Measurements from ENCODE around the gene RAB11FIP3. TPM values are rescaled to one million over a fixed set of nuclear protein-coding genes. Genes with fewer than 3 reads are reported as not detected.
A peak's percentile ranks its signal among the peaks of the same experiment; 100 is the strongest.

The RAB11FIP3 gene
- total and polyA plus RNA-seq, 9 donors = 18.0 to 58.1 (median 38.1) TPM

DNA sequence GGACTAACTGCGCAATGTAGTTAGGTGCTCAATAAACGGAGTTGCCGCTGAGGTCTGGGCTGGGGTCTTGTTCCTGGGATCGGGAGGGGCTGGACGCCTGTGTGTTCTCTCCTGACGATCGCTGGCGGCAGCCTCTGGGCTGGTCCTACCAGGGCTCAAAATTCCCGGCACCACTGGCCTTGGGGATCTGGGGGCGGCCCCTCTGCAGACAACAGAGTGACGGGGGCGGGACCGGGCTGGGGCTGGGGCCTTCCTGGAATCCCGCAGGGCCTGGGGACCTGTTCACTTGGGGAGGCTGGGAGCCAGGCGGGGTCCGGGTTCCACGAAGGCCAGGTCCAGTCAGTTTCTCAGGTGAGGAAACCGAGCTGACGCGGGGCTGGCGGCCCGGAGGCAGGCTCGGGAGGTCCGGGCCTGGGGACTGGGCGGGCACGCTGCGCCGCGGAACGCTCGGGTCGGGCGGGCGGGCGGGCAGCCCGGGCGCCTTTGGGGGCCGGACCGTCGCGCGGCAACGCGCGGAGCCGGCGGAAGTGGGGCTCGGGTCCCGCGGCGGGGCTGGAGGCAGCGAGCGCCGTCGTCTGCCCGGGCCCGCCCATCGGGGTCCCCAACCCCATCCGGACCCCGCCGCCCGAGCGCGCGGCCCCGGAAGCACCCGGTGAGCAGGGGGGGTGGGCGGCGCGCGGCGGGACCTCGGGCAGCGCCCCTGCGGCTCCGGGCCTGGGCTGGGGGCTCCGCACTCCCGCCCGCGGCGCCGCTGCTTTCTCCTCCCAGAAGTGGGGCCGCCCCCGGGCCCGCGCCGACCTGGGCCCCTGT lies 144.2 kb downstream of the RAB11FIP3 start, which contains the start of gene PIGQ:
PIGQ (plus strand) TSS at position 524 of the 810 bp plus-strand sequence. CDS start 4,107 bp downstream, outside the sequence.
- H3K9me3 ChIP-seq = no peaks in the 10 kb centered on the region
- peak; percentile 80 to 87 (median 83) for DNase-seq
- peak within 1 kb of the TSS; percentile 62 to 89 for H3K27ac ChIP-seq
- H3K4me1 ChIP-seq (ENCODE audit: insufficient read depth) = peaks cover 42% of the 10 kb centered on the region
- intact Hi-C loops (cut with DNase I) = loop anchor here in 1 of 4 donors (5.0 kb wide), 1 partner anchor 98 kb away; the partner anchor contains the start of gene RHOT2
- H3K4me3 ChIP-seq = peak within 1 kb of the TSS; percentile 61
- H3K27me3 ChIP-seq = no peaks in the 10 kb centered on the region
- TF ChIP-seq, protein P1, sequence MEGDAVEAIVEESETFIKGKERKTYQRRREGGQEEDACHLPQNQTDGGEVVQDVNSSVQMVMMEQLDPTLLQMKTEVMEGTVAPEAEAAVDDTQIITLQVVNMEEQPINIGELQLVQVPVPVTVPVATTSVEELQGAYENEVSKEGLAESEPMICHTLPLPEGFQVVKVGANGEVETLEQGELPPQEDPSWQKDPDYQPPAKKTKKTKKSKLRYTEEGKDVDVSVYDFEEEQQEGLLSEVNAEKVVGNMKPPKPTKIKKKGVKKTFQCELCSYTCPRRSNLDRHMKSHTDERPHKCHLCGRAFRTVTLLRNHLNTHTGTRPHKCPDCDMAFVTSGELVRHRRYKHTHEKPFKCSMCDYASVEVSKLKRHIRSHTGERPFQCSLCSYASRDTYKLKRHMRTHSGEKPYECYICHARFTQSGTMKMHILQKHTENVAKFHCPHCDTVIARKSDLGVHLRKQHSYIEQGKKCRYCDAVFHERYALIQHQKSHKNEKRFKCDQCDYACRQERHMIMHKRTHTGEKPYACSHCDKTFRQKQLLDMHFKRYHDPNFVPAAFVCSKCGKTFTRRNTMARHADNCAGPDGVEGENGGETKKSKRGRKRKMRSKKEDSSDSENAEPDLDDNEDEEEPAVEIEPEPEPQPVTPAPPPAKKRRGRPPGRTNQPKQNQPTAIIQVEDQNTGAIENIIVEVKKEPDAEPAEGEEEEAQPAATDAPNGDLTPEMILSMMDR (IDR thresholded peaks at IDR 0.05) = no peak
- TF ChIP-seq POLR2A (IDR thresholded peaks at IDR 0.05) = no peak
- no peak for TF ChIP-seq EP300 (IDR thresholded peaks at IDR 0.05)
- H3K36me3 ChIP-seq = no peaks in the 10 kb centered on the region
- WGBS, 3 donors = 1% methylated on average over 36 to 87 of the region's 87 CpGs

Small RNA genes within 50 kb of the gene (microRNA-seq; reads per million reads assigned to microRNA genes)
- gene MIR3176 = 0 to 0.36 (median 0.32) reads per million in 3 donors
- gene MIR5587 = 0 reads per million in 3 donors

Small RNA genes within 50 kb of the gene (small RNA-seq; reads per million reads assigned to genes)
- gene MIR3176 = not detected
- gene MIR5587 = not detected
- gene RF00019 = not detected
- gene Z98883.1 = not detected

Other genes starting within 250 kb of the RAB11FIP3 start
- 100 to 1,000 TPM in 2 of 7 donors, 10 to 100 TPM in 4, 1 to 10 TPM in 1; 7.4 to 206 (median 81.2) TPM for gene HBA1, start 249.0 kb upstream of the RAB11FIP3 start, total RNA-seq
- gene HBA1, start 249.0 kb upstream of the RAB11FIP3 start, polyA plus RNA-seq = 1 to 10 TPM in 1 of 2 donors, under 1 TPM in 1; 0.50 to 9.6 TPM
- gene HBQ1, start 245.2 kb upstream of the RAB11FIP3 start, total RNA-seq = not detected
- gene HBQ1, start 245.2 kb upstream of the RAB11FIP3 start, polyA plus RNA-seq = under 1 TPM in 1 of 2 donors, not detected in 1; 0.29 TPM
- 100 to 1,000 TPM in 1 of 7 donors, 10 to 100 TPM in 6; 60.7 to 112 (median 74.2) TPM for gene LUC7L, start 196.2 kb upstream of the RAB11FIP3 start, total RNA-seq
- 10 to 100 TPM; 56.6 to 68.5 TPM for gene LUC7L, start 196.2 kb upstream of the RAB11FIP3 start, polyA plus RNA-seq
- gene FAM234A, start 190.8 kb upstream of the RAB11FIP3 start, total RNA-seq = 10 to 100 TPM; 20.4 to 61.9 (median 49.2) TPM
- 10 to 100 TPM; 37.9 to 51.7 TPM for gene FAM234A, start 190.8 kb upstream of the RAB11FIP3 start, polyA plus RNA-seq
- 1 to 10 TPM in 2 of 7 donors, under 1 TPM in 3, not detected in 2; 0.33 to 1.7 (median 0.72) TPM for gene RGS11, start 149.7 kb upstream of the RAB11FIP3 start, total RNA-seq
- under 1 TPM; 0.44 to 0.45 TPM for gene RGS11, start 149.7 kb upstream of the RAB11FIP3 start, polyA plus RNA-seq
- under 1 TPM in 1 of 7 donors, not detected in 6; 0.77 TPM for gene ARHGDIG, start 145.1 kb upstream of the RAB11FIP3 start, total RNA-seq
- gene ARHGDIG, start 145.1 kb upstream of the RAB11FIP3 start, polyA plus RNA-seq = under 1 TPM in 1 of 2 donors, not detected in 1; 0.10 TPM
- gene PDIA2, start 142.5 kb upstream of the RAB11FIP3 start, total RNA-seq = under 1 TPM in 3 of 7 donors, not detected in 4; 0.15 to 0.92 (median 0.48) TPM
- under 1 TPM in 1 of 2 donors, not detected in 1; 0.04 TPM for gene PDIA2, start 142.5 kb upstream of the RAB11FIP3 start, polyA plus RNA-seq
- gene AXIN1, start 72.9 kb upstream of the RAB11FIP3 start, total RNA-seq = 10 to 100 TPM; 13.7 to 27.2 (median 24.0) TPM
- 10 to 100 TPM in 1 of 2 donors, 1 to 10 TPM in 1; 3.7 to 21.8 TPM for gene AXIN1, start 72.9 kb upstream of the RAB11FIP3 start, polyA plus RNA-seq
- 10 to 100 TPM; 38.9 to 57.7 (median 40.9) TPM for gene MRPL28, start 55.1 kb upstream of the RAB11FIP3 start, total RNA-seq
- 10 to 100 TPM; 28.4 to 53.0 TPM for gene MRPL28, start 55.1 kb upstream of the RAB11FIP3 start, polyA plus RNA-seq
- 10 to 100 TPM; 13.0 to 39.8 (median 23.2) TPM for gene PGAP6, start 43.7 kb upstream of the RAB11FIP3 start, total RNA-seq
- gene PGAP6, start 43.7 kb upstream of the RAB11FIP3 start, polyA plus RNA-seq = 10 to 100 TPM; 13.9 to 17.9 TPM
- gene NME4, start 28.4 kb upstream of the RAB11FIP3 start, total RNA-seq = 100 to 1,000 TPM in 3 of 7 donors, 10 to 100 TPM in 4; 48.8 to 133 (median 93.4) TPM
- gene NME4, start 28.4 kb upstream of the RAB11FIP3 start, polyA plus RNA-seq = 100 to 1,000 TPM in 1 of 2 donors, 10 to 100 TPM in 1; 72.9 to 117 TPM
- 10 to 100 TPM; 10.2 to 23.7 (median 15.1) TPM for gene DECR2, start 23.8 kb upstream of the RAB11FIP3 start, total RNA-seq
- 10 to 100 TPM in 1 of 2 donors, 1 to 10 TPM in 1; 2.1 to 13.0 TPM for gene DECR2, start 23.8 kb upstream of the RAB11FIP3 start, polyA plus RNA-seq
- 10 to 100 TPM; 16.9 to 38.9 (median 30.5) TPM for gene CAPN15, start 102.1 kb downstream of the RAB11FIP3 start, total RNA-seq
- 10 to 100 TPM in 1 of 2 donors, 1 to 10 TPM in 1; 1.6 to 19.4 TPM for gene CAPN15, start 102.1 kb downstream of the RAB11FIP3 start, polyA plus RNA-seq
- gene PRR35, start 134.7 kb downstream of the RAB11FIP3 start, total RNA-seq = not detected
- gene PRR35, start 134.7 kb downstream of the RAB11FIP3 start, polyA plus RNA-seq = not detected
- 10 to 100 TPM in 1 of 7 donors, 1 to 10 TPM in 6; 3.2 to 15.4 (median 5.0) TPM for gene NHLRC4, start 141.4 kb downstream of the RAB11FIP3 start, total RNA-seq
- 1 to 10 TPM in 1 of 2 donors, under 1 TPM in 1; 0.53 to 5.9 TPM for gene NHLRC4, start 141.4 kb downstream of the RAB11FIP3 start, polyA plus RNA-seq
- gene PIGQ, start 144.3 kb downstream of the RAB11FIP3 start, total RNA-seq = 10 to 100 TPM; 24.1 to 47.7 (median 39.8) TPM
- 10 to 100 TPM in 1 of 2 donors, 1 to 10 TPM in 1; 4.3 to 36.3 TPM for gene PIGQ, start 144.3 kb downstream of the RAB11FIP3 start, polyA plus RNA-seq
- gene RAB40C, start 164.4 kb downstream of the RAB11FIP3 start, total RNA-seq = 10 to 100 TPM; 11.7 to 24.1 (median 21.4) TPM
- gene RAB40C, start 164.4 kb downstream of the RAB11FIP3 start, polyA plus RNA-seq = 10 to 100 TPM in 1 of 2 donors, 1 to 10 TPM in 1; 1.9 to 21.0 TPM
- 1 to 10 TPM in 5 of 7 donors, under 1 TPM in 2; 0.57 to 2.6 (median 1.3) TPM for gene WFIKKN1, start 205.3 kb downstream of the RAB11FIP3 start, total RNA-seq
- gene WFIKKN1, start 205.3 kb downstream of the RAB11FIP3 start, polyA plus RNA-seq = under 1 TPM; 0.10 to 0.59 TPM
- gene METTL26, start 210.7 kb downstream of the RAB11FIP3 start, total RNA-seq = 100 to 1,000 TPM in 2 of 7 donors, 10 to 100 TPM in 5; 61.8 to 139 (median 75.9) TPM
- 100 to 1,000 TPM in 1 of 2 donors, 10 to 100 TPM in 1; 12.2 to 113 TPM for gene METTL26, start 210.7 kb downstream of the RAB11FIP3 start, polyA plus RNA-seq
- gene MCRIP2, start 216.2 kb downstream of the RAB11FIP3 start, total RNA-seq = 10 to 100 TPM; 21.5 to 42.3 (median 31.3) TPM
- 10 to 100 TPM in 1 of 2 donors, under 1 TPM in 1; 0.98 to 22.9 TPM for gene MCRIP2, start 216.2 kb downstream of the RAB11FIP3 start, polyA plus RNA-seq
- 10 to 100 TPM; 22.4 to 58.2 (median 45.1) TPM for gene WDR90, start 223.7 kb downstream of the RAB11FIP3 start, total RNA-seq
- gene WDR90, start 223.7 kb downstream of the RAB11FIP3 start, polyA plus RNA-seq = 10 to 100 TPM in 1 of 2 donors, 1 to 10 TPM in 1; 1.4 to 34.9 TPM
- 100 to 1,000 TPM in 1 of 7 donors, 10 to 100 TPM in 6; 44.6 to 100 (median 80.6) TPM for gene RHOT2, start 242.5 kb downstream of the RAB11FIP3 start, total RNA-seq
- gene RHOT2, start 242.5 kb downstream of the RAB11FIP3 start, polyA plus RNA-seq = 10 to 100 TPM; 11.6 to 96.6 TPM

Data from ovary (tissue), 9 donors.